Measurements from ENCODE around the gene RNF227. TPM values are rescaled to one million over a fixed set of nuclear protein-coding genes. Genes with fewer than 3 reads are reported as not detected.

Gene RNF227
- total RNA-seq, 1 donor from 2014 or later, result 4.0 TPM

- H3K4me3 ChIP-seq, result peak within 1 kb of the TSS; percentile 88
- TF ChIP-seq EZH2 (IDR thresholded peaks at IDR 0.05) (no peak), EZH2phosphoT487 (IDR thresholded peaks at IDR 0.05) (no peak), CTCF (IDR thresholded peaks at IDR 0.05) (no peak)
- Mint-ChIP-seq H3K9me3 (no peaks in the 10 kb centered on the region), H3K27ac (peak within 1 kb of the TSS; percentile 79), H3K4me3 (no peak within 1 kb of the TSS), H3K36me3 (peaks cover 10% of the 10 kb centered on the region), H3K4me1 (peaks cover 2% of the 10 kb centered on the region), H3K27me3 (ENCODE audit: insufficient read depth, low read depth) (peaks cover 6% of the 10 kb centered on the region)
- peaks cover 12% of the 10 kb centered on the region for H4K20me1 ChIP-seq (ENCODE audit: low read depth)
- peaks cover 12% of the 10 kb centered on the region for H3K27me3 ChIP-seq
- H3K4me2 ChIP-seq, result peak within 1 kb of the TSS; percentile 95
- no peaks in the 10 kb centered on the region for H3K36me3 ChIP-seq
- no peaks in the 10 kb centered on the region for H3K9me3 ChIP-seq (ENCODE audit: low read depth)
- DNase-seq (ENCODE audit: low spot score), result peak; percentile 31
- H3K4me1 ChIP-seq, result peaks cover 50% of the 10 kb centered on the region
- H3K79me2 ChIP-seq (ENCODE audit: low read depth), result no peaks in the 10 kb centered on the region
- H3F3A ChIP-seq (ENCODE audit: low read depth), result peaks cover 52% of the 10 kb centered on the region
- no peak within 1 kb of the TSS for H3K9ac ChIP-seq
- H3K27ac ChIP-seq, result no peak within 1 kb of the TSS
- H2AFZ ChIP-seq (replicated peaks), result no peak within 1 kb of the TSS
Measured at GRCh38 chr17:7888184-7888920, 27.7 kb downstream of the RNF227 start, which contains the start of gene CHD3. Gene CHD3 (plus strand): TSS chr17:7888789. CDS start chr17:7889001, 212 bp downstream.

- Histone ChIP-seq H3K4me1 (peaks cover 52% of the 10 kb centered on the region), H3K27me3 (peaks cover 12% of the 10 kb centered on the region)
Measured at GRCh38 chr17:7887482-7888183, 28.5 kb downstream of the RNF227 start.

GRCh38 chr17:7887038-7887481 is 29.0 kb downstream of the RNF227 start:
- Histone ChIP-seq H3K36me3 (no peaks in the 10 kb centered on the region), H3K9me3 (ENCODE audit: low read depth) (no peaks in the 10 kb centered on the region), H3K4me3 (peak overlapping the region; percentile 88), H3K9ac (no peak overlapping the region), H2AFZ (replicated peaks) (no peak overlapping the region), H3F3A (ENCODE audit: low read depth) (peaks cover 61% of the 10 kb centered on the region), H3K79me2 (ENCODE audit: low read depth) (no peaks in the 10 kb centered on the region), H3K4me2 (peak overlapping the region; percentile 95), H3K27me3 (peaks cover 12% of the 10 kb centered on the region), H4K20me1 (ENCODE audit: low read depth) (peaks cover 12% of the 10 kb centered on the region), H3K4me1 (peaks cover 52% of the 10 kb centered on the region), H3K27ac (no peak overlapping the region)
- Mint-ChIP-seq H3K27me3 (ENCODE audit: insufficient read depth, low read depth) (peaks cover 6% of the 10 kb centered on the region), H3K9me3 (no peaks in the 10 kb centered on the region), H3K4me3 (no peak overlapping the region), H3K27ac (no peak overlapping the region), H3K36me3 (peaks cover 9% of the 10 kb centered on the region), H3K4me1 (peaks cover 2% of the 10 kb centered on the region)
- peak; percentile 8 for DNase-seq (ENCODE audit: low spot score)
- TF ChIP-seq CTCF (IDR thresholded peaks at IDR 0.05), result no peak
- TF ChIP-seq EZH2 (IDR thresholded peaks at IDR 0.05), result no peak

More at GRCh38 chr17:7887482-7888183, 28.5 kb downstream of the RNF227 start:
- H3K4me3 Mint-ChIP-seq, result no peak overlapping the region
- Histone ChIP-seq H3K4me2 (peak overlapping the region; percentile 95), H3K9ac (no peak overlapping the region), H4K20me1 (ENCODE audit: low read depth) (peaks cover 12% of the 10 kb centered on the region), H3K27ac (no peak overlapping the region), H3K79me2 (ENCODE audit: low read depth) (no peaks in the 10 kb centered on the region), H3K36me3 (no peaks in the 10 kb centered on the region), H3K4me3 (peak overlapping the region; percentile 88), H2AFZ (replicated peaks) (no peak overlapping the region), H3F3A (ENCODE audit: low read depth) (peaks cover 59% of the 10 kb centered on the region), H3K9me3 (ENCODE audit: low read depth) (no peaks in the 10 kb centered on the region)
- peaks cover 2% of the 10 kb centered on the region for H3K4me1 Mint-ChIP-seq
- no peaks in the 10 kb centered on the region for H3K9me3 Mint-ChIP-seq
- DNase-seq (ENCODE audit: low spot score), result peak; percentile 88
- peaks cover 10% of the 10 kb centered on the region for H3K36me3 Mint-ChIP-seq
- TF ChIP-seq CTCF (IDR thresholded peaks at IDR 0.05) (no peak), EZH2 (IDR thresholded peaks at IDR 0.05) (no peak), EZH2phosphoT487 (IDR thresholded peaks at IDR 0.05) (no peak)
- no peak overlapping the region for H3K27ac Mint-ChIP-seq
- H3K27me3 Mint-ChIP-seq (ENCODE audit: insufficient read depth, low read depth), result peaks cover 6% of the 10 kb centered on the region

Data from neural progenitor cell (in vitro differentiated cells).